ENCODE measurements around the gene TAF11L6. TPM values are rescaled to one million over a fixed set of nuclear protein-coding genes. Genes with fewer than 3 reads are reported as not detected.
"Not testable (repeated sequence)": the region's sequence is repeated elsewhere in the genome, so short reads cannot be mapped to it uniquely, and the experiment has no call there.

The TAF11L6 gene
- total and polyA plus RNA-seq, 2 donors (not counting 3 experiments of a cell fraction or from before 2014, with no cell fraction given): not detected

GRCh38 chr5:17511775-17512325, 16.6 kb upstream of the TAF11L6 start:
- no peaks in the 10 kb centered on the region for H3K4me1 ChIP-seq (ENCODE audit: control insufficient read depth, extremely low read depth, insufficient read depth, low read length)
- no peaks in the 10 kb centered on the region for H4K20me1 ChIP-seq (replicated peaks; ENCODE audit: control insufficient read depth, extremely low read depth, insufficient read depth, low read length)
- dilution Hi-C loops (cut with MboI; ENCODE audit: extremely low pct_ligation_motif_present, low sequenced_read_pairs): no loop called here
- no peak overlapping the region for H2AFZ ChIP-seq (ENCODE audit: low read depth, low read length)
- BruUV-seq (replicated peaks): no TSS peak
- H3K27ac ChIP-seq (ENCODE audit: insufficient read depth, low read depth, low read length): no peak overlapping the region
- TF ChIP-seq GATA2 (IDR thresholded peaks at IDR 0.05; ENCODE audit: insufficient read depth, insufficient read length, low read depth, low read length): no peak
- no peak for TF ChIP-seq FOS (IDR thresholded peaks at IDR 0.05; ENCODE audit: borderline replicate concordance, insufficient read depth, low read length)
- no peak for TF ChIP-seq JUN (IDR thresholded peaks at IDR 0.05; ENCODE audit: borderline replicate concordance, insufficient read depth, insufficient read length, low read depth)
- TF ChIP-seq, protein P1, sequence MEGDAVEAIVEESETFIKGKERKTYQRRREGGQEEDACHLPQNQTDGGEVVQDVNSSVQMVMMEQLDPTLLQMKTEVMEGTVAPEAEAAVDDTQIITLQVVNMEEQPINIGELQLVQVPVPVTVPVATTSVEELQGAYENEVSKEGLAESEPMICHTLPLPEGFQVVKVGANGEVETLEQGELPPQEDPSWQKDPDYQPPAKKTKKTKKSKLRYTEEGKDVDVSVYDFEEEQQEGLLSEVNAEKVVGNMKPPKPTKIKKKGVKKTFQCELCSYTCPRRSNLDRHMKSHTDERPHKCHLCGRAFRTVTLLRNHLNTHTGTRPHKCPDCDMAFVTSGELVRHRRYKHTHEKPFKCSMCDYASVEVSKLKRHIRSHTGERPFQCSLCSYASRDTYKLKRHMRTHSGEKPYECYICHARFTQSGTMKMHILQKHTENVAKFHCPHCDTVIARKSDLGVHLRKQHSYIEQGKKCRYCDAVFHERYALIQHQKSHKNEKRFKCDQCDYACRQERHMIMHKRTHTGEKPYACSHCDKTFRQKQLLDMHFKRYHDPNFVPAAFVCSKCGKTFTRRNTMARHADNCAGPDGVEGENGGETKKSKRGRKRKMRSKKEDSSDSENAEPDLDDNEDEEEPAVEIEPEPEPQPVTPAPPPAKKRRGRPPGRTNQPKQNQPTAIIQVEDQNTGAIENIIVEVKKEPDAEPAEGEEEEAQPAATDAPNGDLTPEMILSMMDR (IDR thresholded peaks at IDR 0.05; ENCODE audit: extremely low read depth in 1 of 2, insufficient read depth in 1 of 2, low read depth in 1 of 2, low read length in 2 of 2): no peak
- TF ChIP-seq MYC (IDR thresholded peaks at IDR 0.05; ENCODE audit: low read depth, low read length): no peak
- TF ChIP-seq, protein P2, sequence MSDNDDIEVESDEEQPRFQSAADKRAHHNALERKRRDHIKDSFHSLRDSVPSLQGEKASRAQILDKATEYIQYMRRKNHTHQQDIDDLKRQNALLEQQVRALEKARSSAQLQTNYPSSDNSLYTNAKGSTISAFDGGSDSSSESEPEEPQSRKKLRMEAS (IDR thresholded peaks at IDR 0.05; ENCODE audit: insufficient read depth, insufficient read length): no peak
- no peak for TF ChIP-seq POLR2A (IDR thresholded peaks at IDR 0.05; ENCODE audit: low read depth, low read length)
- no peak for TF ChIP-seq EZH2 (IDR thresholded peaks at IDR 0.05; ENCODE audit: borderline replicate concordance, low read depth, low read length, severe bottlenecking)
- TF ChIP-seq POLR2AphosphoS5 (IDR thresholded peaks at IDR 0.05; ENCODE audit: insufficient read depth, low read depth, low read length): no peak
- H3K36me3 ChIP-seq (ENCODE audit: control insufficient read depth in 2 of 2, extremely low read depth in 1 of 2, insufficient read depth in 2 of 2, low read length in 2 of 2): no peaks in the 10 kb centered on the region
- no peaks in the 10 kb centered on the region for H3K9me3 ChIP-seq (replicated peaks; ENCODE audit: control insufficient read depth, insufficient read depth, low read length)
- CTCF ChIA-PET: no interaction called here
- H3K4me3 ChIP-seq (replicated peaks in 1 of 3; ENCODE audit: insufficient read depth in 1 of 3, low read depth in 1 of 3, low read length in 3 of 3): no peak overlapping the region
- FAIRE-seq: no peak
- H3K79me2 ChIP-seq (ENCODE audit: control insufficient read depth, insufficient read depth, low read length): no peaks in the 10 kb centered on the region
- POLR2A ChIA-PET: no interaction called here
- no peak overlapping the region for H3K9ac ChIP-seq (replicated peaks; ENCODE audit: extremely low read depth, insufficient read depth, low read length)
- H3K9me1 ChIP-seq (replicated peaks; ENCODE audit: control insufficient read depth, extremely low read depth, insufficient read depth, low read length): no peaks in the 10 kb centered on the region
- no peak for DNase-seq (ENCODE audit: low read depth, low spot score)
- intact Hi-C loops (cut with micrococcal nuclease): no loop called here
- H3K27me3 ChIP-seq (ENCODE audit: control insufficient read depth in 2 of 2, insufficient read depth in 2 of 2, low read length in 2 of 2): no peaks in the 10 kb centered on the region
- H3K4me2 ChIP-seq (ENCODE audit: insufficient read depth, low read length): no peak overlapping the region

GRCh38 chr5:17517526-17517925, 10.9 kb upstream of the TAF11L6 start:
- dilution Hi-C loops (cut with MboI; ENCODE audit: extremely low pct_ligation_motif_present, low sequenced_read_pairs); CTCF ChIA-PET; H3K27ac ChIP-seq (ENCODE audit: insufficient read depth, low read depth, low read length): not testable (repeated sequence)

DNA sequence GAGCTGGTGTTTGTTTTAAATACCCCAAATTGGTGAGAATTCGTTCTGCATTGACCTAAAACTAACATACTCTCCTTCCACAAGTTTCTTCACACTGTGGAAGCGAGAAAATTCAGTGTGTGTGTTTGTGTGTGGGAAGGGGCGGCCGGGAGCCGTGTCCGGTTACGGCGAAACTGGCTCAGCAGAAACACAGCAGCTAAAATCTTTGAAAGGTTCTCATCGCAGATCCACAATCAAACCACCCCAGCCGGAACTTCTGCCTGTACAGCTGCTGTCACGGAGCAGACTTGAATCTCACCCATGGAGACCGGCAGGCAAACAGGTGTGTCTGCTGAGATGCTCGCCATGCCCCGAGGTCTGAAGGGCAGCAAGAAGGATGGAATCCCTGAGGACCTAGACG, 10.4 kb upstream of the TAF11L6 start, which contains the start of gene TAF11L3:
Gene TAF11L3 (plus strand): TSS at position 301 of the 400 bp plus-strand sequence.
- POLR2A ChIA-PET; CTCF ChIA-PET; H3K4me2 ChIP-seq (ENCODE audit: insufficient read depth, low read length); FAIRE-seq; H3K27ac ChIP-seq (ENCODE audit: insufficient read depth, low read depth, low read length); H4K20me1 ChIP-seq (replicated peaks; ENCODE audit: control insufficient read depth, extremely low read depth, insufficient read depth, low read length); H3K4me1 ChIP-seq (ENCODE audit: control insufficient read depth, extremely low read depth, insufficient read depth, low read length); H3K9ac ChIP-seq (replicated peaks; ENCODE audit: extremely low read depth, insufficient read depth, low read length); H3K27me3 ChIP-seq (ENCODE audit: control insufficient read depth in 2 of 2, insufficient read depth in 2 of 2, low read length in 2 of 2); H2AFZ ChIP-seq (ENCODE audit: low read depth, low read length); H3K79me2 ChIP-seq (ENCODE audit: control insufficient read depth, insufficient read depth, low read length); DNase-seq (ENCODE audit: low read depth, low spot score); H3K36me3 ChIP-seq (ENCODE audit: control insufficient read depth in 2 of 2, extremely low read depth in 1 of 2, insufficient read depth in 2 of 2, low read length in 2 of 2); dilution Hi-C loops (cut with MboI; ENCODE audit: extremely low pct_ligation_motif_present, low sequenced_read_pairs); BruUV-seq (replicated peaks); intact Hi-C loops (cut with micrococcal nuclease); H3K9me1 ChIP-seq (replicated peaks; ENCODE audit: control insufficient read depth, extremely low read depth, insufficient read depth, low read length); H3K9me3 ChIP-seq (replicated peaks; ENCODE audit: control insufficient read depth, insufficient read depth, low read length); H3K4me3 ChIP-seq (replicated peaks in 1 of 3; ENCODE audit: insufficient read depth in 1 of 3, low read depth in 1 of 3, low read length in 3 of 3): not testable (repeated sequence)

More at GRCh38 chr5:17517526-17517925, 10.9 kb upstream of the TAF11L6 start:
- H3K36me3 ChIP-seq (ENCODE audit: control insufficient read depth in 2 of 2, extremely low read depth in 1 of 2, insufficient read depth in 2 of 2, low read length in 2 of 2); BruUV-seq (replicated peaks); H3K9ac ChIP-seq (replicated peaks; ENCODE audit: extremely low read depth, insufficient read depth, low read length); H3K9me3 ChIP-seq (replicated peaks; ENCODE audit: control insufficient read depth, insufficient read depth, low read length); H3K27me3 ChIP-seq (ENCODE audit: control insufficient read depth in 2 of 2, insufficient read depth in 2 of 2, low read length in 2 of 2); DNase-seq (ENCODE audit: low read depth, low spot score); H3K79me2 ChIP-seq (ENCODE audit: control insufficient read depth, insufficient read depth, low read length); H3K9me1 ChIP-seq (replicated peaks; ENCODE audit: control insufficient read depth, extremely low read depth, insufficient read depth, low read length); FAIRE-seq; H3K4me3 ChIP-seq (replicated peaks in 1 of 3; ENCODE audit: insufficient read depth in 1 of 3, low read depth in 1 of 3, low read length in 3 of 3); H2AFZ ChIP-seq (ENCODE audit: low read depth, low read length); H4K20me1 ChIP-seq (replicated peaks; ENCODE audit: control insufficient read depth, extremely low read depth, insufficient read depth, low read length); H3K4me1 ChIP-seq (ENCODE audit: control insufficient read depth, extremely low read depth, insufficient read depth, low read length); H3K4me2 ChIP-seq (ENCODE audit: insufficient read depth, low read length); POLR2A ChIA-PET; intact Hi-C loops (cut with micrococcal nuclease): not testable (repeated sequence)
